Fibroblast of skin of left quadriceps (primary cell): Measurements from ENCODE around the gene ARHGEF12.

Experiments
- DNase-seq, 2 experiments: peaks; one replicate each; pipeline ENCODE4 v3.0.0-alpha.2; 2013; ENCODE audit warnings: low read depth in 2 of 2

ARHGEF12 gene

DNA sequence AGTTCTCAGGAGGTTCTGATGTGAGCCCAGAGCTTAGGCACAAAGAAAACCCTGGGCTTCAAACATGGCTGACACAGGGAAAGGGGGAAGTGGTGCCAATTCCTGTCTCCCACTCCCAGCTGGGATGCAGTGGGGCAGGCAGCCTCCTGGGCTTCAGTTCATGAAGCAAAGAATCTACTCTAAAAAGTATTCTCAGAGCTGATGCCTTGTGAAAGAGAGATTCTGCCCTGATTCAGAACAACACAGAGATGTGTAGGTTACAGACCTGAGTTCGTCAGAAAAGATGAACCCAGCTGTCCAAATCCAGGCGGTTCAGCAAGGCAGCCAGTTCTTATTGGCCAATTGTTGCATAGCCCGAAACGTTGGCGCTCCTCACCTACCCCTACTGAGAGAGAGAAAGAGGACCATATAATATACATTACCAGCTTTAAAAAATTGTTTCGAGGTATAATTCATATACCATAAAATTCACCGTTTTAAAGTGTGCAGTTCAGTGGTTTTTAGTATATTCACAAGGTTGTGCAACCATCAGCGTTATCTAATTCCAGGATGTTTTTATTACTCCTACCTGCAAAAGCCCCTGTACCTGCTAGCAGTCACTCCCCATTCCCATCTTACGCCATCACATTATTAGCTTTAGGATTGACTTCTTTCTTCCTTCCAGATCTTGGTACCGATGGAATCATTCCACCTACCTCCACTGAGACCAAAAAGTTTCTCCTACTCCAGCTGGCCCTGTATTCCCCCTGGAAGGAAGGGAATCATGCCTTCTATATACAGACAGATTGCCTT, 18.3 kb upstream of the ARHGEF12 start:
- DNase-seq, result no peak

DNA sequence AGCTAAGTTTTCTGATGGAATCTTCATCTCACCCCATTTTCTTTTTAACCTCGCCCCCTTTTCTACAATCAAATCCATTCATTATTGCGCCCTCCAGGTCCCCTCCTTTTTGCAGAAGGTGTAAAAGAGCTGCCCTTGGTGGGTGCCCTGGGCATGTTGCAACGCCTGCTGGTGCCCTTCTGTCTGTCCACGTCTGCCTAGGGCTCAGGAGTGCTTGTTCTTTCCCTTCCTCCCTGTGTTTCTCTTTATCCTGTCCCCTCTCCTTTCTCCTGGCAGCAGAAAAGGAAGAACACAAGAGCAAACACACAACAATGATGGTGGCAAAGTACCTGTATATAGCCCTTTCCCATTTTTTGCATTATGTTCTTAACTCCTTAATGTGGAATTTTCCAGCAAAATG, 17.3 kb upstream of the ARHGEF12 start:
- DNase-seq, result no peak

DNA sequence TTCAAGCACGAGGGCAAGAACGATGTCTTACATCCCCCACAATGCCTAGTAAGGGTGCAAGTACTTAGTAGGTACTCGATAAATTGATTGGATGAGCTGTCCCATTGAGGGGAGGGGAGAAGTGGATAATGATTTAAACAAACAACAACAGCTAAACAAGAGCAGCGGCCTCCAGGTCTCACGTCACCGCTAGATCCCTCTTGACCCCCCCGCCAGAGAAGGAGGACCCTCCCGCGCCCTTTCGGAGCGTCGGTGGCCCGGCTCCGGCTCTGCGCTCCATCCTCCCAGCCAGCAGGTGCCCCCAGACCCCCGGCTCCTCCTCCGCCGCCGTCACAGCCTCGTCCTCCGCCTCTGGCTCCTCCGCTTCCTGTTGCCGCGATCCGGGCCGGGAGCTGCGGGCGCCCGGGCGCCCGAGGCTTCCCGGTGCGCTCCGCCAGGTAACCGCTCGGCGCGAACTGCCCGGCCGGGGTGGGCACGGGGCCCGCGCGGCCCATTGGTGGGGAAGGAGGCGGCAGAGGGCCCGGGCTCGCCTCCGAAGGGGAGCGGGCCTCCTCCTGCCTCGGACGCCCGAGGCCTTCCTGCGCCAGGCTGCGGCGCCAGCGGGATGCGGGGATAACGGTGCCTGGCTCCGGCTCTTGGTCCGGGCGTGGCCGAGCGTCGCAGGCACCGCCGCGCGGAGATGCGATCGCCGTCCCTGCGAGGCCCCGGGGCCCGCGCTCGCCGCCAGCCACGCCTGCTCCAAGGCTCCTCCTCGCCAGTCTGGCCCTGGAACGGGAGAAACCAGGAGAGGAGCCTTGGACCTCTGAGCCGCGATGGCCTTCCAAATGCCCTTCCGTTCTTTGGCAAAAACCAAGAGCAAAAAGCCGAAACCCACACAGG, 11.0 kb upstream of the ARHGEF12 start, which contains the start of gene TLCD5:
Gene TLCD5 (plus strand): TSS at position 368 of the 879 bp plus-strand sequence. CDS start 2,143 bp downstream, outside the sequence.
- DNase-seq, result no peak

DNA sequence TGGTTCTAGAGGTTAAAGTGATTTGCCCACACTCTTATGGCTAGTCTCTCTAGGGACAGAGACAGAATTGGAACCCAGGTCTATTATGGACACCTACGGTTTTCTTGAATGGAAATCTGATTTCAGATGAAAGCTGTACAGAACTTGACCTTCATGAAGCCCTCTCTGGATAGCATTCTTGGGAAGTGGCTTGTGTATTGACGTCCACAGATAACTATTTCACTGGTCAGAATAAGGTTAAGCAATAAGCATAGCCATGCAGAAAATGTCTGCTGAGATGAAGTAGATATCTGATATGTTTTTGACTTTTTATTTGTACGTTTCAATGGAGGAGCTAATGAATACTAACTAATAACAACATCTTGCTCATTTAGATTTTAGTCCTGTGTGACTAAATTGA, 10.0 kb upstream of the ARHGEF12 start:
- DNase-seq, result no peak

DNA sequence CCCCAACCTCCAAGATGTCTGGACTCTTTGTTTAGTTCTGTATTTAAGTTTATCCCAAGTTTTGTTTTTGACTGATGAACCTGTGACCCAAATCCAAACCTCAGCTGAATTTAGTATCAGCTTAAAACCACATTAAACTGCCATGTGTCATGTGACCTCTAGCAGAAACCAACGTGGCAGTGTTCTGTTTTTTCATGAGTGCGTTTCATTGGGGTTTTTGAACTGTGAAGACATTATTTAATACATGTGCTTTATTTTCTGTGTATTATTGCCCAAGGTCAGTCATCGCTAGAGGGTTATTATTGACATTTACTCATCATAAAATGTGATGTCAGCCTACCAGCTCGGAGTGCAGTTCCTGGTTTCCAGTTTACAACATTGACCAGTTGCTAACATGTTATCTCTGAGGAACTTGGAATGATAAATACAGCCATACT, 9.3 kb upstream of the ARHGEF12 start:
- no peak for DNase-seq

DNA sequence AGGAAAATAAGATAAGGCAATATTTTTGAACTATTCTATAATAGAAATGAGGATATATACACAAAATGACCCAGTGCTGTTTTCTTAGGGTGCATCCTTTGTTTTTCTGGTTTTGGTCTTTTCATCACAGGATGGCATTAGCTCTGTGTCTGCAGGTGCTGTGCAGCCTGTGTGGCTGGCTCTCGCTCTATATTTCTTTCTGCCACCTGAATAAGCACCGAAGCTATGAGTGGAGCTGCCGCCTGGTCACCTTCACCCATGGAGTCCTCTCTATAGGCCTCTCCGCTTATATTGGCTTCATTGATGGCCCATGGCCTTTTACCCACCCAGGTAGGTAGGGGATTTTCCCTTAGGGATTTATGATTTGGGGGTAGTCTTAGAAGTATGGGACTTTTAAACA, 8.9 kb upstream of the ARHGEF12 start:
- DNase-seq, result no peak

DNA sequence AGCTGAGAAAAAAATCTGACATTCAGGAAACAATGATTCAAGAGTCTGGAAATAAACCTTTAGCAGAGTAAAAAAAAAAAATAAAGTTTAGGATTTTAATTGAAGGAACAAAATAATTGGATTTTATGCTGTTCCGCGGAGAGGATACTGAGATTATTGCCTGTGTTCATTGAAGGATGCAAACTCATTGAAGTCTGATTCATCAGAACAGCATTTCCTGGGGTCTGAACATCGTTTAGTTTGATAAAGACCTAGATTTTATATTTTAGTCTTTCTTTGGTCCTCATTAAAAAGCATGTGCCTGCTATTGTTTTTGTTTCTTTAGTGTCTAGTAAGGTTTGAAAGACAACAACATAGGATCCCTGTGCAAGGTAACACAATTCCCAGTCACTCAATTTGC, 6.7 kb upstream of the ARHGEF12 start:
- no peak for DNase-seq

DNA sequence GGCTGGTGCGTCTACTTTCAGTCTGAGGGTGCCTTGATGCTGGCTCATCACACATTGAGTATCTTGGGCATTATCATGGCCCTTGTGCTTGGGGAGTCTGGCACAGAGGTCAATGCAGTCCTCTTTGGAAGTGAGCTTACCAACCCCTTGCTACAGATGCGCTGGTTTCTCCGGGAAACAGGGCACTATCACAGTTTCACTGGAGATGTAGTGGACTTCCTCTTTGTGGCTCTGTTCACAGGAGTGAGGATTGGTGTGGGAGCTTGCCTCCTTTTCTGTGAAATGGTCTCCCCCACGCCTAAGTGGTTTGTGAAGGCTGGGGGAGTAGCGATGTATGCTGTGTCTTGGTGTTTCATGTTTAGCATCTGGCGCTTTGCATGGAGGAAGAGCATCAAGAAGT, 6.2 kb upstream of the ARHGEF12 start:
- DNase-seq, result no peak

DNA sequence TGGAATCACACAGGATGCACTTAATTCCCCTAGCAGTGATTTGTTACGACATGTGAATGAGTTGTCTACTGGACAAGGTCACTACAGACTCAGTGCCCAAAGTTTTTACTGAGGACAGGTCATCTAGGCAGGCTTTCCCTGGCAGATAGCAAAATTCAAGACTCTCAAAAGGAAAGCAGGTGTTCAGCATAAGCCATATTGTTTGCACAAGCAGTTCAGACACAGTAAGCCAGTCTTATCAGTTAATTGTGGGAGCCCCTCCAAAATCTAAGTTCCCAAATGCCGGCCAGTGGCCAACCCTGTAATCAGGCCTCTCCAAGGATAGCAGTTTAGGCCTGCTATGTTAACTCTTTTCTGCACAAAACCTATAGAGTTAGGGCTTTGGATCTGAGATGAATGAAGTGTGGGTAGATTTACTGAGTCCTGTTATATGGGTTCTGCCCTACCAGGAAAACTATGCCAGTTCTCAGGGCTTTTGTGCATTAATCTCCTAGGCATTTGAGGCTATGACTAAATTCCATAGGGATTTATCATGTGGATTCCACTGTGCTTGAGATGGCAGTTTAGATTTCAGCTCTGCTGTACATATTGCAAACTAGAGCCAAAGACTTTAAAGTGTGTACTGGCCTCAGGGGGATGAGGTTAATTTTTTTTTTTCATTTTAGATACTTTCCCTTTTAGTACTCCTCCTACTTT, 4.8 kb upstream of the ARHGEF12 start:
- peak; percentile 87 to 89 for DNase-seq

DNA sequence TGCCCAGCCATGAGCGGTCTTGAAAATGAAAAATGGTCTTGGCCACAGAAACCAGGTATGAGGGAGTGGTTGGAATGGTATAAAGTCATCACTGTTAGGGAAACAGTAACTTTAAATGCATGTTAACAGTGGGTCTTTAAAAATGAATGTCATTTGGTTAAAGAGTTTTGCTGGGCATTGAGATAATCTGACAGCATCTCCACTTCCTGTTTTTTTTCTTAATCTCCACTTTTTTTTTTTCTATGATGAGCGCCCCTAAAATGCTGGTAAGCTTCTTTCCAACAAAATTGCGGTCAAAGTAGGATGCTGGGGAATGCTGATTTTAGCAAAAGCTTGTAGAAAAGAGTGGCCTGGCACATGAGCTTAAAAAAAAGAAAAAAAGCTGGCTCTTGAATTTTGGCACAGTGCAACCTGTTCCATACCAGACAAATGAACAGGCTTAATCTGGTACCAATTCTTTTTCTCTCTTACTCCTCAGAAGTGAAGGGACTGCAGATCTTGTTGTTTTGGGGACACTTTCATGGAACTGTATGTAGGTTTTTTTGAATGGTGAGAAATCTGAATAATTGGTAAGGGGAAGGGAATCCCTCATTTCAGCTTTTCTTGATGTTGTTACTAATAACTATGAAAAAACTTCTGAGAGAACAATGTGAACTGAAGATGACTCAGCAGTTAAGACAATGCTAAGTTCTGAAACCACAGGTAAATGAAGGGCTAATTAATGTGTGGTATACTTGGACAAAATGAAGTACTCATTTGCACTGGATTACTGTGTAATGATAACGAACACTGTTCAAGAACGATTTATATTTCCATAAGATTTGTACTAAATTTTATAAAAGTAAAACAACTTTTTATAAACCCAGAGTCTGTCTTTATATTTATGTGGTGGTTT, 3.1 kb upstream of the ARHGEF12 start:
- no peak for DNase-seq

DNA sequence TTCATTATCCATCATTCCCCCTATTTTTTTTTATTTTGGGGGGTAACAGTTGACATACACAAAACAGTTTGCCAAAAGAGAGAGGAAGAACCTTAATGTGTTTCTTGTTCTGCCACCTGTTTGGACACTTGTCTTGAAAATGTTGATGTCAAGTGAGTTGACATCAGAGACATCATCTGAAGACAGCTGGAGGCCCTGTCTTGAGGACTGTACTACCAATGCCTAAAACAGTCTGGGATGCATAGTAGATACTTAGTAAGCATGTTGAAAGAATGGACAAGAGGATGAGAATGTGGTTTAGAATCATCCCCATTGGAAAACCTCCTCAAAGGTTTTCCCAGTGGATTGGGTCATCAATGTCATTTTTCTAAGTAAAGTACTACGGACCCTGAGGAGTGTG, 2.4 kb upstream of the ARHGEF12 start:
- no peak for DNase-seq

DNA sequence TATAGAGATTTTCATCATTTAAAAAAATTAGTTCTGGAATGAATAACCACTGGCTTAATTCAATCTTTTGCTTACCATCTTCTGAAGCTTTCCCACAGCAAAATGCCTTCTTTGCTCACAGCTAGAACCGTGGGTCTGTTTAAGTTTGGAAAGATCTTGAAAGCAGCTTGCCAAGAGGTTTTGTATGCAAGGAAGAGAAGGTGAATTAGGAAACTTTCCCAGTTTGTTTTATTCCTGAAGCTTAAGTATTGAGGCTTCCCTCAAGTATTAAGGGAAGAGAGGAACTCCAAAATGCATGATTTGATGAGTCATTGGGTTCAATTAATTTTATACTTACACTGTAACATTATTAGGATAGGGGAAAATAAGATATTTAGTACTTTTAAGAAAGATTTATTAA, 1.9 kb upstream of the ARHGEF12 start:
- DNase-seq, result no peak

DNA sequence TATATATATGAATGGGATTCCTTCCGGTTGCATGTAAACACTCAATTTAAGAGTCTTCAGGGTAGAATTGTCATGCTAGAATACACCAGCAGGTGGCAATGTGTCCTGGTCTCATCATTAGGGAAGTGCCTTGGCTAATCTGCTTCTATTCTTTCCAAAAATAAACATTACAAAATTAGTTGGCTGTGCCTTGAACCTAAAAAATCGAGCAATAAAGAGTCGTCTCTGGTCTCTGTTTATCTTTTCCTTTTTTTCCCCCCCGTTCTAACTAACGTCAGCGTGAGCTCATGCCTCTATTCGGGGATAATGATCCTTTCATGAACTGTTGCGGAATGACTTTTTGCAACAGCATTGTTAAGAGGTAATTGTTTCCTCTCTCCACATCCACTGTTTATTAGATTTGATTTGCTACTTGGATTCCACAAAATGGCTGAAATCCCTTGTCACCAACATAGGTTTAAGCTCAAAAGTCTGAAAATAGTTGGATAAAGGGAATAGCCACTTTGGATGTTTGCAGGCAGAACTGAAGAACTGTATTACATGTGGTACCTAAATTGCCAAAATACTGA, 1.2 kb upstream of the ARHGEF12 start:
- DNase-seq, result peak; percentile 80

DNA sequence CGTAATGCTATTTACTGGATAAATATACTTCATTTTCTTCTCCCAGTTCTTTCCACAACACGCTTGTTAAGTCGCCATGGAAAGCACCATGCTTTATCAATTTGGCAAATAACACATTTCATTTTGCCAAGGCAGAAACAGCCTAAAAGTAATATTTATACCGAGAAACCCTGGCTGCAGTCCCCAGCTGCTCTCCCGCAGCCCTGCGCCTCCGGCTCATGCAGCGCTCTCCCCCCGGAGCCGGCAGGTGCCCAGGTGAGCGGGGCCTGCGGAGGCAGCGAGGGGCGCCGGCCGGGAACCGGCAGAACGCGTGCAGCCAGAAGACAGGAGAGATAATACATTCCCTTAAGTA, 681 bp upstream of the ARHGEF12 start:
- no peak for DNase-seq

DNA sequence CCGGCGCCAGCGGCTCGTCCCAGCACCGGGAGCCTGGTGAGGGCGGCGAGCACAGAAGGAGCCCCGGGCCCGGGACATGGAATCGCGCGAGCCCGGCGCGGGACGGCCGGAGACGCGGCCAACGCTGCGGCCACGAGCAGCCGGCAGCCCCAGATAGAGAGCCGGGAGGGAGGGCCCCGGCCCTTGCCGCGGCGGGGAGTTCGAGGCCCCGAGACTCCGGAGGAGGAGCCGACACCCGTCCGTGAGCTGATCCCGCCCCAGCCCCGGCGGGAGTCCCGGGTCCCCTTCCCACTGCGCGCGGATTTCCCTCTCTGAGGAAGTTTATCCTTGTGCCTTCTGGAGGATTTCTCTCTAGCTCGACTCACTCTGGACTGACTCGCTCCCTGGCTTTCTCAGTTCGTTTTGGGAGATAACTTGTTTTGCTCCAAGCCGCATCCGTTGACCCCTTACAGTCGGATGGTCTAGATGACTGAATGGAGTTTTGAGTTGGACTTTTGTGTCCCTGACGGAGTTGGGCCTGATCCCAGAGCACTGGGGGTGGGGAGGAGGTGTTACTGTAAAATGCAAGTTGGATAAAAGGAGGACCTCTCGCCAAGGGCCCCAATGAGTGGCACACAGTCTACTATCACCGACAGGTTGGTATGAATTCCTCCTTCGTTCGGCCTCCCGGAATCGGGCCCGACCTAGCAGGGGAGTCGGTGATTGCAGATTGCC, 585 bp downstream of the ARHGEF12 start:
- no peak for DNase-seq

DNA sequence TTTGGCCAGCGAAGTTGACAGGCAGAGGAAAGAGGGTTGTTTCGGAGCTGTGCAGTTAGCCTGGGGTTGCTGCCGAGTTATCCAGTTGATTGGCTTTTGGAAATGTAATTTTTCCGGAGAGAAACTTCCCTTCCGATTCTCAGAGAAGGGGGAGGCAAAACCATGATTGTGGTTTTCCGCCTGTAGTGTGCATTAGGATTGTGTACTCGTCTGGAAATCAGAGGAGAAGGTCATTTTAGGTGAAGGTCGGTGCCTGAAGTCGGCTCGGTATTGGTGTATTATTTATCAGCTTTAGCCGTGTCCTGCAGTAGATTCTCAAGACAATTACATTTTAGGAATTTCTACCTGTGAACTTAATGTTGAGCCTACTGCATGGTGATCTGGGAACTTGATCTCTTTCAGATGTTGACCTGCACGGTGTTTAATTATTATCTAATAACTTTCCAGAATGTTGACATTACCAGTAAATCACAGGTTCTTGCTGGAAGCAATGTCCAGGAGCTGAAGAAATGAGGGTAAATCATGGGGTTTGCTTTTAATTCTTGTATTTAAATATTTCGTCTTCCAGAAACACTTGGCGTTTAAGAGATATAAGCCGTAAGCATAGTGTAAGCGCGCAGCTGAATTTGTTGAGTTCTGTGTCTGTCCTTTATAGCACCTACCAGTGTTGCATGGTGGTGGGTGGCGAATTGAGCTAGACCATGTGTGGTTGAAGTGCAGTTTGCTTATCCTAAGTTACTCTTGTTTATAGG, 1.3 kb downstream of the ARHGEF12 start:
- DNase-seq, result no peak

DNA sequence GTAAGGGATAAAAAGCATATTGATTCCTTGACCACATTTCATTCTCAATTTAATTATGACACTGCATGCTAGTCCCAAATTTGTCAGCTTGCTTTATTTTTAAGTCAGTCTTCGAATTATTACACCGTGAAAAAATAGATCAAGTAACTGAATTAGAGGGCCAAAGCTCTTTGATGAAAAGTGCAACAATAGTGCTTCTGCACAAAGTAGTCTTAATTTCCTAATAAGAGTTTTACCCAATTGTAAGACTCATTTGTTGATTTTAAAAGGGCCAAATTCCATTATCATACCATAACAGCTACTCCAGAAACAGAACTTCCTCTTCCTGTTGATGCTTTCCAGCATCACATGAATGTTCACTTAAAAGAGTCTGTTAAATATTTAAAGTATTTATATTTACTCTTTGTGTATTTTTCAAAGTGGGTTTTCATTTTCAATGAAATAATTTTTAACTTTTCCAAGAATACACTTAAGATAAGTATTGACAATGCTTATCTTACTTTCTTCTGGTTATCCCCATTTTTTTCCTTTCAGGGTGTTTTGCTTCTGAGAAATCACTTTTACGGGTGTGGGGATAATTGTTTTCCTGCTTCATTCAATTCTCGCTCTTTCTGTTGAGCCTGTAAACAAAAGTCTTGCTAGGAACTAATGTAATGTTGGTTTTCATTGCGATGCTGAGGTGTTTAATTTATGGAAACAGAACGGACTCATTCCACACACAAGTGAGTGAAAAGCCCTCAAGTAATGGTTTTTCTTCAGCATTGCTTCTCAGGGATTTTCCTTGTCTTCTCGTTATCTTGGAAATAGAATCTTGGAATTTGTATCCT, 2.1 kb downstream of the ARHGEF12 start:
- DNase-seq, result no peak

DNA sequence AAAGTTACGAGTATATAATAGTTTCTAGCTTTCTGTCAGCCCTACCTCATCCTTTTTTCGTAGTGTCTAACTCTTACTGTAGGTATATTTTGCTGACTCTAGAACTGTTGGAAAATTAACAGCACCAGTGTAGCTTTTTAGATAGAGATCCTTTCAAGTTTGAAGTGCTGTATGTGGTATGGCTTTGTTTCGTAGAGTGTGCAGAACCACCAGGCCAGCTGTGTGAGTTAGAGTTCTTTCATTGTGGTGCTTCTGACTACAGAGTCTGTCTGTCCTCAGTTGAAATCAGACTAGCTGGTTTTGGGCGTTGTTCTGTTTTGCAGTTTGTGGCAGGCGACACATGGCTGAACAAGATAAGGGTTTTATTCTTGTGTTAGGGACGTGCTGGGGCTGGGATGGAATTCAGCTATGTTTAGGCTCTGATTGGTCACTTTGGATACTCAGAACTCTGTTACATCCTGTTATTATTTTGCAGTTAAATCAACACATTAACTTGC, 3.2 kb downstream of the ARHGEF12 start:
- no peak for DNase-seq

DNA sequence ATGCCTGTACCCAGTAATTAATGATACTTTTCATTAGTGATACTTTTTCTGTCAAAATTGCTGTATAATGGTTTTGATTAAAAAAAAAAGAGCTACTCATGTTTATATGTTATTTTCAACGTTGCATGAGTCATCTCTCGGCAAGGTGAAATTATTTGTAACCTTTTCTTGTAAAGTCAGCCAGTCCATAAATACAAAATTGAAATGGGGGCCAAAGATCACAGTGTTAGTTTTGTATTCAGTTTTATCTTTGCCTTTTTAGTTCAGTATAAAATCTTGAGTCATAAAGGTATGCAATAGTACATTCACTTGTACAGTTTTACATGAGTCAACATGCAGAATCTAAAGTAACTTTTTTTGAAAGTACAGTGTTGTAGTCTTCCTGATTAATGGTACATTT, 4.3 kb downstream of the ARHGEF12 start:
- DNase-seq, result no peak
